CD4-positive, alpha-beta T cell treated with Interleukin-6 for 4 hours (primary cell): ENCODE results near the gene PLXNB1.

ENCODE experiments used
- DNase-seq: peaks from one replicate; pipeline ENCODE4 v3.0.0-alpha.2; 2020; ENCODE audit warnings: mixed read lengths

The PLXNB1 gene

DNA sequence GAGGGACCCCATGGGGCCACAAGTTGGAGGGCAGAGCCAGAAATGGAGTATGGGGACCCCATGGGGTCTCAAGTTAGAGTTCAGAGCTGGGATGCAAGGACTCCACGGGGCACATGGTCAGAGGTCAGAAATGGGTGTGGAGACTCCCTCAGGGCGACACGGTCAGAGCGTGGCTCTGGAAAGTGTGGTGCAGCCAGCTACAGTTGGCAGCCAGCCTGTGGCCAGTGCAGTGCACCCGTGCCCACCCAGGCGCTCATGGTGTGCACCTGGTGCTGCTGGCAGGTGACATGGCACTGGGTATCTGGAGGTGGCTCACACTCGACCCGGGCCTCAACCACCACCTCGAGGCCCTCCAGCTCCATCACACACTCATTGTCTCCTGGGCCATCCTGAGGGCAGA is 11.2 kb downstream of the PLXNB1 start:
- no peak for DNase-seq

DNA sequence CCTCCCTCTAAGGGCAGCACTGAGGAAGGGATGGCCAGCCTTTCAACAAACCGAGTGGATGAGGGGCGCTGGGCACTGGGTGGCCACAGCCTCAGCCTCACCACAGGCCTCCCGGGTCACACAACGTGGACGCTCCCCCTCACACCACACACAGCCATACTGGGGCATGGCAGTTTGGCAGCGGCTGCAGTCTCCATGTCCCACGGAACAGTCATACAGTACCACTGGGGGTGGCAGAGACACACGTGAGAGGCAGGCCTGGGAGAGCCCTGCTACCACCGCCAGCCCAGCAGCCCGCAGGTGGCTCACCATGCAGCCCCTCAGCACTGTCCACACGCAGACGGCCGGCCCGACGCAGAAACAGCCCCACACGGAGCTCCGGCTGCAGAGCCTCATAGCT is 11.7 kb downstream of the PLXNB1 start:
- no peak for DNase-seq

DNA sequence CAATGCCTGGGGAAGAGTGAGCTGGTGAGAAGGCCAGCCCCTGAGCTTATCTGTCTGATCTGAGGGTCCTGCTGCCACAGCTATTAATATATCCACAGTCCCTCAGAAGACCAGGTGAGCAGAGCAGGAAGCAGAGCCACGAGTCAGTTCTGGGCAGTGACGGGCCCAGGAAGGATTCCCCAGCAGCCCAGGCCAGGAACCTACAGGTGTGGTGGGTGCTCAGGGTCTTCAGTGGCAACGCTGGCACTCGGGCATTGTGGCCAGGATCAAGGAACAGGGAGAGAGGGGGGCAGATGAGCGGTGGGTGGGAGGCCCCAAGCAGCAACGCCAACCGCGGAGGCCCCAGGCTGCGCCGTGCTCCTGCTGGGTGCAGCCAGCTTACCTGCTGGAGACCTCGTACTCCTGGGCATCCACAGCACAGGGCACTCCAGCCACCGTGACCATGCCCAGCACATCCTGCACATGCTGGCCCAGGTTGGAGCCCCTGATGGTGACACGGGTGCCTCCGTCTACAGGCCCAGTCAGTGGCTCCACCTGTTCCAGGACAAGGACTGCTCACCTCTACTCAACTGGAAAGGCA is 12.3 kb downstream of the PLXNB1 start:
- no peak for DNase-seq

DNA sequence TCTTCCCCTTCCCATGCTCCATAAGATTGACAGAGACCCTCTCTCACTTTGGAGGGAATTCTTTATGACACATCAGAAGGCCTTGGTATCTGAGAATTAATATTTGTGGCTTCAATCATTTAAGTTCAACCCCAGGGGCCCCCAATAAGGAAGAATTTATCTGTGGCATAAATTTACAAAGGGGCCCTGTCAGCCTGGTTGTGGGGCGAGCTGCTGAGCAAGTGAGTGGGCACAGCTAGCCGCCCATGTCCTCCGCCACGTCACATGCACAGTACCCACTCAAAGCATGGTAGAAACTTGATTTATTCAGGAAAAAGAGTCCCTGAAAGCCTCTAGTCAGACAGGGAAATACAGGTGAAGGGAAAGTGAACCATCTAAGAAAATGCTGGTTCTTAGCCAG is 13.3 kb downstream of the PLXNB1 start:
- DNase-seq: no peak

DNA sequence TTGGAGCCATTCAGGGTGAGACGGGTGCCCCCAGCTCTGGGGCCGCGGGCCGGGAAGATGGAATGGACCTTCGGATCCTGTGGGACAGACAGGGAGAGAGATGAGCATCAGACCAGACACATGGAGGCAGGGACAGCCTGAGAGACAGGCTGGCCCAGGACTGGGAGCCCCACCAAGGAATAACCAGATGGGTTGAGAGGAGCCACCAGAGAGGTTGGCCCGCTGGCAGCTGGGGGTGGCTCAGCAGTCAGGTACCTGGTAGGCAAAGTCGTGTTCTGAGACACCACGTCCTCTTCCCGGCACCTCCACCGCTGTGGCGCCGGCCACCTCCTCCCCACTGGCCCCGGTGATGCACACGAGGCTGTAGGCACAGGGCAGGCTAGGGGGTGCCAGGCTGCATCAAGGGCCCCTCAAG is 13.8 kb downstream of the PLXNB1 start:
- no peak for DNase-seq

DNA sequence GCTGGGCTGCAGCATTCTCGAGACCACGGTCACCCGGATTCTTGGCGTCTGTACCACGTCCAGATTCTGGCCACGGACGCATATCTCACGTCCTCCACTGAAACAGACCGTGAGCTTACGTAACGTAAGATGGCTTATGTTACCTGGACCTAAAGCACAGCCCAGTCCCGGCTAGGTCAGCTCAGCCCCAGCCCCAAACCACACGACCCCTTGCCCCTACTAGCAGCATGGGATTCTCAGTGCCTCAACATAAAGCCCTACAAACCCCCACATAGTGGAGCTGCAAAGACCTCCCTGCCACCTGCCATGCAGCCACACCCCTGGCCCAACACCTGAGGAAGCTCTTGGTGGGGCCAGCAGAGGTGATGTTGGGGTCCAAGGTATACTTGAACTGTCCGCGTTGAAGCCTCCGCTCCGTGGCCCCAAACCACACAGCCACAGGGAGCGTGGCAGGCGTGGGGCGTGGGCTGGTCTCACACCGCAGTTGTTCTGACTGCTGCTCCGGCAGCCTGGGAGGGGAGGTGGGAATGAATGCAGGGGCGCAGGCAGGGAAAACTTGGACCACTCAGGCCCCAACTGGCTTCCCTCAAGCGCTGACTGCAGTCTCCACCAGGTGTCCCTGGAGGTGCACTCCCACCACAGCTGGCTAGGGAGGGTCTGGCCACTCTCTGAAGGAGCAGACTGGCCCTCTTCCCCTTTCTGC is 14.5 kb downstream of the PLXNB1 start:
- no peak for DNase-seq

DNA sequence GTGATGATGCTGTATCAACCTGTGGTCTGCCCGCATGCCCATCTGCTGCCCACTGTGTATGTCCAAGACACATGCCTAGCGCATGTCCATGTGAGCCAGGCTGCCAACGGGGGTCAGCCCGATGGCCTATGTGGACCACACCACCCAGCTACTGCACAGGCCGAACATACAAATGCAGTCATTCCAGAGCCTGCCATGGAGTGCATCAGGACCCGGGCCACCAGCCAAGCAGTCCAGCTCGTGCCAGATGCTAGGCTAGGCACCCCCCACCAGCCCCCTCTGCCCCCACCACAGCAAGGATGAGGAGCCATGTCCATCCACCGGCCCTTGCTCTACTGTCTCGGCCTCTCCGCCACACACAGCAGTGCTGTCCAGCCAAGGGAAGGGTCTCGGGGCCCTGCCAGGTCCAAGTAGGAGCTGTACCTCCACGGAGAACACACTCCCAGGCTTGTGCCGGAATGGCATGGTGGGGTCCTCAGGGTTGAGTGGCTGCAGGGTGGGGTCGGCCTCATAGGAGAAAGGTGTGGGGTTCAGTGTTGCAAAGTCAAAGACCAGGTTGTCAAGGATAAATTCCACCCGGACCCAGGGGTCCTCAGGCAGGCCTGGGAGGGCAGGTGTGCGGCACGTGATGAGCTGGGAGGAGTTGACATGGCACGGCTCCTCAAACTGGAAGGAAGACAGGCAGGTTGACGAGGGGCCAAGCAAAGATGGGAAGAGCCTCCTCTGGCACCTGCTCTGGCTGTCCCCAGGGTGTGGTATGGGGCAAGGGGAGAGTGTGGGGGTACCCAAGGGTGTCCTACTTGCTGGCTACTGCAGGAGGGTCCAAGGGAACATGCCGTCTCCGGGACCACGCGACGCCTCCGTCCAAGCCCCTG is 15.3 kb downstream of the PLXNB1 start:
- no peak for DNase-seq

DNA sequence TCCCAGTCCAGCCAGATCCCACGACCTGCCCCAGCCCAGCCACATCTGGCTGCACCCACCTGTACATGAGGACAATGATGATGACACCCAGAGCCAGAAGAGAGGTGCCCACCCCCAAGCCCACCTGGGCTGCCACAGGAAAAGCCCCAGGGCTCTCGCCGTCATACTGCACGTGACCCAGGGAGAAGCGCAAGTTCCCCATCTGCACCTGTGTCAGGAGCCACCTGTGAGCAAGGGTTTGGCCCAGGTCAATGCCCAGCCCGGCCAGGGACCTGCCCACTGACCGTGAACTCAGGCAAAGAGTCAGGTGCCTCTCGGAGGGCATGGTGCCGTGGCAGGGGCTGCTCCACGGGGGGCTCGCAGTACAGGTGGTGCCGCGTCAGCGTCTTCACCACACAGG is 16.3 kb downstream of the PLXNB1 start:
- no peak for DNase-seq

DNA sequence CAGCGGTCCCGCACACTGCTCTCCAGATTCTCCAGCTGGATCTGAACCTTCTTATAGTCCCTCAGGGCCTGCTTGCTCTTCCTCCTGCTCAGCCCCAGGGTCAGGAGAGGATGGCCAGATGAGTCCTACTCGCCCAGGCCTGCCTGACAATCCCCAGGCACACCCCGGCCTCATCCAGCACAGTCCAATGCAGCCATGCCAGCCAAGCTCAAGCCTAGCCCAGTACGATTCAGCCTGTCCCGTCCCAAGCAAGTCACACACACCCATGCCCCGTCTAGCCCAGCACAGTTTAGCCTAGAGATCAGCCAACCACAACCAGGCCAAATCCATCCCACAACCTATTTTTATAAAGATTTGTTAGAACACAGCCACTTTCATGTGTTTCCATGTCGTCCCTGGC is 16.8 kb downstream of the PLXNB1 start:
- no peak for DNase-seq

DNA sequence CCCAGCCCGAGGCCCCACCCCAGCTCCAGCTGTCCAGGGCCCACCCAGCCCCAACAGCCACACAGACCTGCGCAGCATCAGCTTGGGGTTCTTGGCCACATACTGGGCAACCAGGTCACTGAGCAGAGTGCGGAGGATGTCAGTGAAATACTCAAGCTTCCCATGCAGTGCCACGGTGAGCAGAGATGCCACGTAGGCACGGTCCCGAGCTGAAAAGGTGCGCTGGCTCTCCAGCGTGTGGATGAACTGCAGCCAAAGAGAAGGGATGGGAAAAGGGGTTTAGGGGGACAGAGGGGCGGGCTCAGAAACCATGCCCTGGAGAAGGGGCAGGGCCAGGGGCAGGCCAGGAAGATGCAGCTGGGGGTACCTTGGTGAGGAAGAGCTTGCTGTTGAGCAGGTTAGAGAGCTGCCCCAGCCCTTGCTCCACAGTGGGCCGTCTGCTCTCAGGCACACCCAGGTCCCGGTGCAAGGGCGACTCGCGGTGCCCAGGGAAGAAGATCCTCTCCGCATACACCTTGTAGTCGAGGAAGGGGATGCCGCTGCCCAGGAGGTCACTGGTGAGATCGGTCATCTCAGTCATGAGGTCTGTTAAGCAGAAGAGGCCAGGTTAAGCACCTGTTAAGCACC is 17.4 kb downstream of the PLXNB1 start:
- no peak for DNase-seq

DNA sequence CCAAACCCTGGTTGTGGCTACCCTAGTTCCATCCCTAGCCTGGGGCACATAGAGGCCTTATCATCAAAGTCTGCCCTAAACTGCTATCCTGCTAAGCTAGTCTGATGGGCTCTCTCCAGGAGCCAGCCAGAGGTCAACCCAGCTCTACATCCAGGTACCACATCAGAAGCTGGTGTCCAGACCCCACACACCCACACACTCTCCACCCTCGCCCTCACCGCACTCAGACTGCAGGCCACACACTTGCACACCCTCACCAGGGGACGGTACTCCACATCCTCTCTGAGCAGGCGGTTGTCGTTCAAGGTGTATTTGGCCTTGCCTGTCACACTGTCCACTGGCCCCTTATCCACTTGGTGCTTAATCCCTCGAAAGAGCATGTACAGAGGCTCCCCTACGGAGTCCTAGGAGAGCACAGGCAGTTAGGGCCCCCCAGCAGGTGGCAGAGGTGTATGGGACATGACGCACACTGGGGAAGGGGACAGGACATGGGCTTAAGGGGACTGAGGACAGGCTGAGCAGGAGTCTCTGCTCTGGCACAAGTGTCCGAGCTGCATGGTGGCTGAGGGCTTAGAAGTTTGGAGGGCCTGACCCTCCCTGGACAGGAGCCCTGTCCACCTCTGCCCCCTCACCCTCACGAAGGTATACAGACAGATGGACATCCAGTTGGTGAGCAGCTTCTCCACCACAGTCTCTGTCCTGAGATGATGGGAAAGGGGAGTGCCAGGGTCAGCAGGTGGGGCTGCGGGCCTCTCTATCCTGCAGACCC is 18.1 kb downstream of the PLXNB1 start:
- no peak for DNase-seq

DNA sequence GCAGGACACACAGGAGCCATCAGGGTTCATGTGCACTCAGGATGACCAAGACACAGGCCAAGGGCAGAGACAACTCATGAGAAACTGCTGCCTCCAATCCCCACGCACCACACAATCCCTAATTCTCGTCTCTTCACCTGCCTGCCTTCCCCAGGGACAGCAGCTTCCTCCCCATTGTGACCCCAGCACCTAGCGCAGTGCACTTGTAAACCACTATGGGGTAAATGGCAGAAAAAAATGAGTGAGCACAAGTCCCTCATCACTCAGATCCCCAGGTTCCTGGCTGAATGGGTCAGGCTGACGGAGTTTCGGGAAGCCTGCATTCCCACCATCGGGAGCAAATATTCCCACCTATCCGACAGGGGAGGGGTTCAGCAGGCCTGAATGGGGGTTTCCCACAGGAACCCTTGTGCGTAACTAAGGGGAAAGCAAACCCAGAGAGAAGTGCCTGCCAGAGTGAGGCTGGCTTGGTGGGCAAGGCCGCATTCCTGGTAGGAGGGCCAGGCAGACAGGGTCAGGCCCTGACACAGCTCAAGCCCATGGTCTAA is 18.8 kb downstream of the PLXNB1 start:
- no peak for DNase-seq

DNA sequence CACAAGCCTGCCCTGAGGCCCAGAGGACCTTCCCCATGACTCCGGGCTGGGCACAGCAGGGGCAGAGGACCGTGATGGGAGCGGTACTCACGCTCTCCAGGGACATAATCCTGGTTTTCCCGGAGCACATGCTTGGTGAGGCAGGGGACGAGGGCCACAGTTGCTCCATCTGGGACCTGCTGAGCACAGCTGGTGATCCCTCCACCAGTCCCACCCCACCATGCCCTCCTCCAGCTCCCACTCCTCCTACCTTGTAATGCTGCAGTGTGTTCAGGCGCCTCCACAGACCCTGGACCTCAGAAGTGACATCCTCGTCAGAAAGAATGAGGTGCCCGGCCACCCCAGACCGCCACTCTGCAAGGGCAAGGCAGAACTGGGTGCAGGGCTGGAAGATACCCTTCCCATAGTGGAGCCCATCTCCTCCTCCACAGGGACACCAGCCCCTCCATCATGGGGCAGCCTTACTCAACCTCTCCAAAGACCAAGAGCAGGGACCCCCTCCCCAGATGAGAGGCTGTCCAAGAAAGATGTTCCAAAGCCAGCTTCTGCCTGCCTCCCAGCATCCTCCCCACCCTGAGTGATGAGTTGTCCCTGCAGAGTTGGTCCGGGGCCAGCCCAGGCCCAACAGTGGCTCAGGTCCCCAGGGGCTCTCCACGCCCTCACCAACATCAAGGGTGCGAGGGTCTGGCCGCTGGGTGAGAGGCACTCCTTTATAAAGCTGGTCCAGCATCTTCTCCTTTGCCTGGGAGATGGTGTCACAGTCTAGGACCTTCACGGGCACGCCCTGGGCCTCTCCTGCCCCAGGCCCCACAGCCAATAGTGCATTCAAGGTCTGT is 19.5 kb downstream of the PLXNB1 start:
- DNase-seq: no peak

DNA sequence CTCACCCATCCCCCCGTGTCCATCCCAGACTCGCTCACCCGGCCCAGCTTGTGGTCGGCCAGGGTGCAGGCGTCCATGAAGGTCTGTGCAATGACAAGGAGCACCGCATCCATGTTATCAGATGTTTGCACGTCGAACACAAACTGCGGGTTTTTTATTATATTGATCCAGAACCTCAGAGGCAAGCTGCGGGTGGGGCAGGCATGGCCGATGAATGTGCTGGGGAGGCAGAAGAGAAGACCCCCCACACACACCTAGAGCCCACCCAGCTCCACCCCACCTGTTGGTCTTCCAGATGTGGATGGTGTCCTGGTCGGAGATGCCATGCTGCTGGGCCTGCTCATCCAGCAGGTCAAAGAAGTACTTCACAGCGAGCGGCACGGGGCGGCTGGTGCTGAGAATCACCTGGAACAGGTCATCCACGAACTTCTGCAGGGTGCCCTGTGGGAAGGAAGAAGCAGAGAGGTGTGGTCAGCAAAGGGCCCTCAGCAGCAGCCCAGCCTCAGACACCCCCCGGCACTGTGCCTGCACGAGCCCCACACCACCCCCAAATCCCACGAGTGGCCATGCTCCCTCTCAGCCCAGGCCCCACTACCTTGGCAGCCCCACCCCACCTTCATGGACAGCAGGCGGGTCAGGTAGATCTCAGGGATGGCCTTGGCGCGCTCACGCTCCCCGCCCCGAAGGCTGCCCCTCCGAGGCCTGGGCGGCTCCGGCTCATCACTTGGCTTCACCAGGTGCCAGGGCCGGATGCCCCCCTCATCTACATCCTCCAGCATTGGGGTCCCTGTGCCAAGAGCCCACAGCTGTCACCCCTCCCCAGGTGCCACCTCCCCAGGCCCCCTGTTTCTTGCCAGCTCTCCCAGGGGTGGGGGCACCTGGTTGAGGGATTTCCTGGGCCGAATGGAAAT is 20.3 kb downstream of the PLXNB1 start:
- no peak for DNase-seq

DNA sequence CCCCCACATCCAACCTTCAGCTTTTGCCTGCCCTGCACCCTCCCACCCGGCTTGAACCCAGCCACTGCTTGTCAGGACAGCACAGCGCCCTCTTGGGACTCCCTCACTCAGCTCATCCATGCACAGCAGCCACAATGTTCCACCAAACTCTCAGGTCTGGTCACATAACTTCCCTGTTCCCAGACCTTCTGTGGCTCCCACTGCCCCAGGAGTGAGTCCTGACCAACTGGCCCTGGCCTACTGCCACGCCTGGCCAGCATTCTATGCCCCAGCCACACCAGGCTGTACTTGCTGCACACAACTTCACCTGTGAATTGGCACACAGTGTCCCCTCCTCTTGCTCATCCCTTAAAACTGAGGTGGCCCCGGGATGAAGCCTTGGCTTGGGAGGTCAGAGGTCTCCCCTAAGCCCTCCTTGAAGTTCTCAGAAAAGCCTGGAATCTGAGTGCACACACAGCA is 21.0 kb downstream of the PLXNB1 start:
- DNase-seq: no peak

DNA sequence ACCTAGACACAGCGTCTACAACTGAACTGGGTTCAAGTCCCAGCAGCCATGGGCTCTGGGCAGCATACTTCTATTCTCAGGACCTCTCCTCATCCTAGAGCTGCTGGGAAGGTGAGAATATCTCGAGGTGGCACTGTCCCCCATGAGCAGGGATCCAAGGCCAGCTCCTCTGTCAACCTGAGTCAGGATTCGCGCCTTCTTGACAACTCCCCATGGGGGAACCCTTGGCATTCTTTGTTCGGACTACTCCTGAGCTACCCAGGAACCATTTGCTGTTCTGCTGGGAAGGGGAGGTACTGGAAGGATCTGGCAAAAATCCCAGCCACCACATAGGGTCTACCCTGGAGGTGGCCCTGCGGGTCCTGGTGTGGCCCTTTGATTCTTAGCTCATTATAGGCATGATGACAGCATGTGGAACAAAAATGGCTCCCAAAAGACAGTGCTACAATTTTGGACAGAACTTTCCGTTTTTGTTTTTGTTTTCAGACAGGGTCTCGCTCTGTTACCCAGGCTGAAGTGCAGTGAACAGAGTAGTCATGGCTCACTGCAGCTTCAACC is 22.3 kb downstream of the PLXNB1 start:
- DNase-seq: no peak

DNA sequence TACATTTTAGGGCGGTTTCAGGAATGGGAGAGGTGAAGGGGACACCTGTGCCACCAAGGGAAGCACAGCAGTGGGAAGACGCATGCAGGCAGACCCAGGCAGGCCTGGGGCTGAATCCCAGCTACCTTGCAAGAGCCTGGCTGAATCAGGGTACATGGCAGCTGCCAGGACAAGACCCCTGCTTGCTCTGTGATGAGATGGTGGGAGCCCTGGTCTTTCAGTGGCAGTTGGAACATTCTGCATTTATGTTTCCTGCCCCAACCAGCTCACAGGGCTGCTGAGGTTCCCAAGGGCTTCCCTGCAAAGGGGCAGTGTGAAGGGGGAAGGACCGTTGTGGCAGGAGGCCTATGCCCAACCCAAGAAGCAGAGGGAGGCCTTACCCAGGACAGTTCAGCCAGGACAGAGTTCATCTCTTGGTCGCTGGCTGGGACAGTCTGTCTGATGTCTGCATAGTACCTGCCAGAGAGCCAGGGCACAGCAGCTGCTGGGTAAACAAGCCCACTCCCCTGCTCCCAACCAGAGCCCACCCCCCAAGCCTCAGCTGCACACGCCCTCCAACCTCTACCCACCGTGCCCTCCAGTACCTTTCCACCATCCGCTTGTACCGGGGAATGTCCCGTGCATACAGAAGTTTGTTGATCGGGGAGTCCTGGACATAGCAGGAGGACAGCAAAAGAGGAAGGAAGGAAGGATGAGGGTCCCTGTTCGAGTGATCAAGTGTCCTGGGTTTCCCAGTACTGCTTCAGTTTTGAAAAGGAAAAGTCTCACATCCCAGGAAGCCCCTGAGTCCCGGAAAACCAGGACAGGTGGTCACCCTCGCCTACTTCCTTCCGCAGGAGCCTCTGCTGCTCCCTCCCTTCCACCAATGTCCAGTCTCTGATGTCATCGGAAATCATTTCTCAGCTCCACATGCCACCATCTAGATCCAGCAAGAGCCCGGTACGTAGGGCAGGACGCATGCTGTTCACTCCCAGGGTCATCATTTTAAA is 23.1 kb downstream of the PLXNB1 start:
- DNase-seq: no peak

DNA sequence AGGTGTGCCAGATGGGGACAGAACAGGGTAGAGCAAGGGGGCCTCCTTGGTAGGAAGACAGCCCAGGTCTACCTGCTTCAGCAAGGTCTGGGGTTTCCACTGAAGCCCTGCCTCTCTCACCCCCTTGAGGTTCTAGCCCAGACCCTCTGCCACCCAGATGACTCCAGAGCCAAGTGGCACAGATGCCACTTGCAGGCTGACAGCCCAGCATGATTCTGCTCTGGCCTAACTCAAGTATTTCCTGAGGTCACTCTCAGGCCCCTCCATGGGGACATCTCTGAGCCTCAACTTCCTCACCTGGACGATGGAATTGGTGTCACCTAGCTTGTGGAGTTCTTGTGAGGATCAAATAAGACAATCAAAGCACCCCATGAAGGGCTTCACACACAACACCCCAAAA is 23.9 kb downstream of the PLXNB1 start:
- DNase-seq: no peak
